NB4 (cell line): Measurements from ENCODE around the gene WIPF1.

Experiments
- MAX ChIP-seq: IDR thresholded peaks from 2 replicates; pipeline ENCODE4 v1.6.1; 2011; ENCODE audit warnings: low read depth, low read length
- POLR2A ChIP-seq: IDR thresholded peaks from 2 replicates; pipeline ENCODE4 v1.6.1; 2011; ENCODE audit warnings: mild to moderate bottlenecking; ENCODE audit not compliant: insufficient read length; ENCODE audit errors: extremely low read depth

DNA sequence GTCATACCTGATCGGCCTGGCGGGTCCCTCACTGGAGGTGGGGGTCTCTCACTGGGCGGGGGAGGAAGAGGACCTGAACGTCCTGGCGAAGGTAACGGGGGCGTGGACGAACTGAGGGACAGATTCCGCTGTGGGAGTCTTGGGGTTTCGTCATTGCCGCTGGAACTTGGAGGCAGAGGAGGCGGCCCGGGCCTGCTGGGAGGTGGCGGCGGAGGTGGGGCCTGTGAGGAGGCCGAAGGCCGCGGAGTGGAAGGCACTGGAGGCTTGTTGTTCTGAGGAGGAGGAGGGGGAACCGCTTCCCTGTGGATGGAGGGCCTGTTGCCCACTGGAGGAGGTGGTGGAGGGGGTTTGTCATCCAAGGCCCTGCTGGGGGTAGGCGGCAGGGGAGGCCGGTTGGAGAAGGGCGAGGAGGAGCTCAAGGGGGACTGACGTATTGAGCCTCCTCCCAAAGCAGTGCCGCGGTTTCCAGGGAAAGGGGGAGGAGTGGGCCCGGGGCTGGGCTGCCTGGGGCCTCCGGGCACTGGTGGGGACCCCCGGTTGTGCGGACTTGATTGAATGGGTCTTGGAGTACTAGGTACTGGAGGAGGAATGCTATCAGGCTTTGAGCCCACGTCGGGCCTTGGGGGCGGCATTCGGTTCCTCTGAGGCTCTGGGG, 25.8 kb downstream of the WIPF1 start:
- no peak for TF ChIP-seq POLR2A
- TF ChIP-seq MAX = no peak
